ENCODE measurements around the gene TNFRSF12A. TPM values are rescaled to one million over a fixed set of nuclear protein-coding genes. Genes with fewer than 3 reads are reported as not detected.

The TNFRSF12A gene
- total and polyA plus RNA-seq, 2 of the 8 experiments (the other 6 are each of a cell fraction or from before 2014, with no cell fraction given) = 81.0 to 82.5 TPM

GRCh38 chr16:3000540-3000939 is 19.6 kb upstream of the TNFRSF12A start (continued):
- TF ChIP-seq, protein P1, sequence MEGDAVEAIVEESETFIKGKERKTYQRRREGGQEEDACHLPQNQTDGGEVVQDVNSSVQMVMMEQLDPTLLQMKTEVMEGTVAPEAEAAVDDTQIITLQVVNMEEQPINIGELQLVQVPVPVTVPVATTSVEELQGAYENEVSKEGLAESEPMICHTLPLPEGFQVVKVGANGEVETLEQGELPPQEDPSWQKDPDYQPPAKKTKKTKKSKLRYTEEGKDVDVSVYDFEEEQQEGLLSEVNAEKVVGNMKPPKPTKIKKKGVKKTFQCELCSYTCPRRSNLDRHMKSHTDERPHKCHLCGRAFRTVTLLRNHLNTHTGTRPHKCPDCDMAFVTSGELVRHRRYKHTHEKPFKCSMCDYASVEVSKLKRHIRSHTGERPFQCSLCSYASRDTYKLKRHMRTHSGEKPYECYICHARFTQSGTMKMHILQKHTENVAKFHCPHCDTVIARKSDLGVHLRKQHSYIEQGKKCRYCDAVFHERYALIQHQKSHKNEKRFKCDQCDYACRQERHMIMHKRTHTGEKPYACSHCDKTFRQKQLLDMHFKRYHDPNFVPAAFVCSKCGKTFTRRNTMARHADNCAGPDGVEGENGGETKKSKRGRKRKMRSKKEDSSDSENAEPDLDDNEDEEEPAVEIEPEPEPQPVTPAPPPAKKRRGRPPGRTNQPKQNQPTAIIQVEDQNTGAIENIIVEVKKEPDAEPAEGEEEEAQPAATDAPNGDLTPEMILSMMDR (IDR thresholded peaks at IDR 0.05; ENCODE audit: control extremely low read depth in 1 of 3, insufficient read depth in 1 of 3, low read depth in 1 of 3, low read length in 3 of 3) = no peak
